Fibroblast of pulmonary artery (primary cell): ENCODE measurements around the gene ANKRD66.
"Not testable (repeated sequence)": the region's sequence is repeated elsewhere in the genome, so short reads cannot be mapped to it uniquely, and the experiment has no call there.

Experiments used
- DNase-seq: peaks from one replicate; pipeline ENCODE4 v3.0.0-alpha.2; 2010; ENCODE audit warnings: low read depth
- H3K4me3 ChIP-seq: replicated peaks from 2 replicates; pipeline ENCODE4 v1.5.1; 2011; ENCODE audit warnings: low read depth, mild to moderate bottlenecking, control low read depth, low read length, moderate library complexity
- CTCF ChIP-seq: IDR thresholded peaks from 2 replicates; pipeline ENCODE4 v1.5.1; 2011; ENCODE audit warnings: mild to moderate bottlenecking, control low read depth, low read length, inconsistent platforms; ENCODE audit errors: missing control alignments

The ANKRD66 gene

GRCh38 chr6:46741482-46741881 lies 5.3 kb upstream of the ANKRD66 start:
- TF ChIP-seq CTCF = no peak
- H3K4me3 ChIP-seq = no peak overlapping the region
- DNase-seq = no peak

GRCh38 chr6:46741910-46742309 lies 4.8 kb upstream of the ANKRD66 start:
- no peak for DNase-seq
- no peak for TF ChIP-seq CTCF
- H3K4me3 ChIP-seq = no peak overlapping the region

- TF ChIP-seq CTCF = no peak
- H3K4me3 ChIP-seq = no peak overlapping the region
Measured at GRCh38 chr6:46743425-46744158, 3.1 kb upstream of the ANKRD66 start.

GRCh38 chr6:46744159-46744725 lies 2.5 kb upstream of the ANKRD66 start:
- DNase-seq, H3K4me3 ChIP-seq: not testable (repeated sequence)

More at GRCh38 chr6:46743425-46744158, 3.1 kb upstream of the ANKRD66 start:
- DNase-seq = no peak

GRCh38 chr6:46745973-46746372 lies 760 bp upstream of the ANKRD66 start:
- H3K4me3 ChIP-seq = no peak overlapping the region
- DNase-seq = no peak
- no peak for TF ChIP-seq CTCF

GRCh38 chr6:46748940-46749503 lies 2.3 kb downstream of the ANKRD66 start:
- no peak for DNase-seq
- H3K4me3 ChIP-seq = no peak overlapping the region
- TF ChIP-seq CTCF = no peak

- no peak for DNase-seq
- TF ChIP-seq CTCF = no peak
- H3K4me3 ChIP-seq = no peak overlapping the region
Measured at GRCh38 chr6:46749731-46750130, 3.0 kb downstream of the ANKRD66 start.
